HEK293T (cell line): Measurements from ENCODE around the gene STARD3NL.
"Not testable (repeated sequence)": the region's sequence is repeated elsewhere in the genome, so short reads cannot be mapped to it uniquely, and the experiment has no call there.

Source experiments
- CTCF ChIA-PET: fragments of 350-600 bp; formaldehyde crosslinking; extraction: SDS; loops from one replicate; lab custom pipeline; 2021; ENCODE audit warnings: antibody characterized with exemption, inconsistent platforms; lab: Yijun Ruan, JAX
- POLR2A ChIA-PET: fragments of 350-600 bp; formaldehyde crosslinking; extraction: SDS; loops from one replicate; lab custom pipeline; 2020; ENCODE audit warnings: antibody characterized with exemption, inconsistent platforms; lab: Yijun Ruan, JAX
- DNase-seq: peaks from one replicate; pipeline ENCODE4 v3.0.0; 2012; ENCODE audit warnings: mixed read lengths; ENCODE audit errors: extremely low spot score
- ARNT ChIP-seq: fragments of 450-650 bp; IDR thresholded peaks from 2 replicates; pipeline ENCODE4 v1.6.1; 2017; ENCODE audit warnings: mild to moderate bottlenecking
- BHLHE40 ChIP-seq: fragments of 450-650 bp; IDR thresholded peaks from 2 replicates; pipeline ENCODE4 v1.6.1; 2016; ENCODE audit warnings: mild to moderate bottlenecking, moderate library complexity, borderline replicate concordance
- CTBP1 ChIP-seq: fragments of 450-650 bp; IDR thresholded peaks from 2 replicates; pipeline ENCODE4 v1.6.1; 2016; ENCODE audit warnings: borderline replicate concordance
- ELF4 ChIP-seq: fragments of 450-650 bp; IDR thresholded peaks from 2 replicates; pipeline ENCODE4 v1.6.1; 2017; ENCODE audit warnings: antibody characterized with exemption
- FOXA1 ChIP-seq: fragments of 450-650 bp; IDR thresholded peaks from 2 replicates; pipeline ENCODE4 v1.6.1; 2016; ENCODE audit warnings: mild to moderate bottlenecking
- FOXK2 ChIP-seq: fragments of 450-650 bp; IDR thresholded peaks from 2 replicates; pipeline ENCODE4 v1.6.1; 2016; ENCODE audit warnings: mild to moderate bottlenecking
- FOXM1 ChIP-seq: fragments of 450-650 bp; IDR thresholded peaks from 2 replicates; pipeline ENCODE4 v1.6.1; 2017; ENCODE audit warnings: mild to moderate bottlenecking, borderline replicate concordance
- HDGF ChIP-seq: fragments of 450-650 bp; IDR thresholded peaks from 2 replicates; pipeline ENCODE4 v1.6.1; 2017; ENCODE audit warnings: antibody characterized with exemption, borderline replicate concordance
- L3MBTL2 ChIP-seq: fragments of 450-650 bp; conservative IDR thresholded peaks from 2 replicates; pipeline ENCODE4 v1.6.1; 2016; ENCODE audit warnings: mild to moderate bottlenecking
- LEF1 ChIP-seq: fragments of 450-650 bp; IDR thresholded peaks from 2 replicates; pipeline ENCODE4 v1.6.1; 2017; ENCODE audit warnings: mild to moderate bottlenecking, borderline replicate concordance
- NFRKB ChIP-seq: fragments of 450-650 bp; IDR thresholded peaks from 2 replicates; pipeline ENCODE4 v1.6.1; 2016; ENCODE audit warnings: mild to moderate bottlenecking, moderate library complexity
- SP1 ChIP-seq: fragments of 450-650 bp; IDR thresholded peaks from 2 replicates; pipeline ENCODE4 v1.6.1; 2017
- SUZ12 ChIP-seq: fragments of 450-650 bp; IDR thresholded peaks from 2 replicates; pipeline ENCODE4 v1.6.1; 2016; ENCODE audit warnings: mild to moderate bottlenecking
- TARDBP ChIP-seq: fragments of 450-650 bp; IDR thresholded peaks from 2 replicates; pipeline ENCODE4 v1.6.1; 2016
- ZNF384 ChIP-seq: fragments of 450-650 bp; IDR thresholded peaks from 2 replicates; pipeline ENCODE4 v1.6.1; 2016
- TF ChIP-seq, protein P1 (sequence below): fragments of 450-650 bp; IDR thresholded peaks from 2 replicates; pipeline ENCODE4 v1.6.1; 2016

The STARD3NL gene

DNA sequence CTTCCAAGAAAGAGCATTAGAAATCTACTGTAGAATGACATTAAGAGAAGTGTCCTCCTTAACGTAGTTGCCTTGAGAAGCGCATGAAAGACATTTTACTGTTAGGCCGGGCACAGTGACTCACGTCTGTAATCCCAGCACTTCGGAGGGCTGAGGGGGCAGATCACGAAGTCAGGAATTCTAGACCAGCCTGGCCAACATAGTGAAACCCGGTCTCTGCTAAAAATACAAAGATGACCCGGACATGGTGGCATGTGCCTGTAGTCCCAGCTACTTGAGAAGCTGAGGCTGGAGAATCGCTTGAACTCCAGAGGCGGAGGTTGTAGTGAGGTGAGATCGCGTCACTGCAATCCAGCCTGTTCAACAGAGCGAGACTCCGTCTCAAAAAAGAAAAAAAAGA, 66.5 kb downstream of the STARD3NL start:
- DNase-seq = no peak
- ChIA-PET CTCF (no interaction called here), POLR2A (no interaction called here)
- no peak for TF ChIP-seq FOXK2
- TF ChIP-seq ZNF384 = no peak
- TF ChIP-seq ARNT = no peak
- no peak for TF ChIP-seq HDGF
- no peak for TF ChIP-seq L3MBTL2
- no peak for TF ChIP-seq BHLHE40
- TF ChIP-seq SUZ12 = no peak
- no peak for TF ChIP-seq TARDBP
- TF ChIP-seq SP1 = no peak
- no peak for TF ChIP-seq FOXM1
- no peak for TF ChIP-seq ELF4
- TF ChIP-seq, protein P1, sequence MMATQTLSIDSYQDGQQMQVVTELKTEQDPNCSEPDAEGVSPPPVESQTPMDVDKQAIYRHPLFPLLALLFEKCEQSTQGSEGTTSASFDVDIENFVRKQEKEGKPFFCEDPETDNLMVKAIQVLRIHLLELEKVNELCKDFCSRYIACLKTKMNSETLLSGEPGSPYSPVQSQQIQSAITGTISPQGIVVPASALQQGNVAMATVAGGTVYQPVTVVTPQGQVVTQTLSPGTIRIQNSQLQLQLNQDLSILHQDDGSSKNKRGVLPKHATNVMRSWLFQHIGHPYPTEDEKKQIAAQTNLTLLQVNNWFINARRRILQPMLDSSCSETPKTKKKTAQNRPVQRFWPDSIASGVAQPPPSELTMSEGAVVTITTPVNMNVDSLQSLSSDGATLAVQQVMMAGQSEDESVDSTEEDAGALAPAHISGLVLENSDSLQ = no peak
- TF ChIP-seq FOXA1 = no peak
- no peak for TF ChIP-seq NFRKB
- TF ChIP-seq CTBP1 = no peak
- no peak for TF ChIP-seq LEF1

- DNase-seq = no peak
- ChIA-PET CTCF (no interaction called here), POLR2A (no interaction called here)
- TF ChIP-seq FOXA1 = no peak
Measured at GRCh38 chr7:38245409-38245977, 67.4 kb downstream of the STARD3NL start.

- ChIA-PET POLR2A (no interaction called here), CTCF (no interaction called here)
- TF ChIP-seq ELF4 (no peak), HDGF (no peak), SP1 (no peak), FOXK2 (no peak), FOXM1 (no peak), TARDBP (no peak), BHLHE40 (no peak), CTBP1 (no peak), SUZ12 (no peak), ZNF384 (no peak), NFRKB (no peak), LEF1 (no peak), ARNT (no peak), L3MBTL2 (no peak), FOXA1 (no peak)
- TF ChIP-seq, protein P1 = no peak
- DNase-seq = no peak
Measured at GRCh38 chr7:38248069-38248567, 70.1 kb downstream of the STARD3NL start.

DNA sequence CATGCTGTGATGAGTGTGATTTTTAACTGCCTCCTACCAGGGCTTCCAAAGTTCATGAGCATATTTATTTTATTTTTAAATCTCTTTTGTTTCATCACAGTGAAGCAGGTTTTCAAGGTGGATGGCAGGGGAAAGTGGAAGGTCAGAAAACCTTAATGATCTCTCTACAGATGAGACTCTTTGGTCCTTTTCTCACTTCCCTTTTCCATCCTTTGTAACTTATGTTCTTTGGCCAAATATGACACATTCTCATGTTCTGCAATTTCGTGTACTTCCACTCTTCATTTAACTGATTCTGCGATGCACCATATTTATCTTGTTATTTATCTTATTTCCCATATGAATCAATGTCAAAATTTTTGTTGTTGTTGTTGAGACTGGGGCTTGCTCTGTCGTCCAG, 71.8 kb downstream of the STARD3NL start:
- DNase-seq, CTCF ChIA-PET, POLR2A ChIA-PET: not testable (repeated sequence)

GRCh38 chr7:38257350-38257677, 79.3 kb downstream of the STARD3NL start:
- TF ChIP-seq CTBP1 (no peak), LEF1 (no peak), NFRKB (no peak), SP1 (no peak), FOXK2 (no peak), FOXM1 (no peak), BHLHE40 (no peak), ELF4 (no peak), SUZ12 (no peak), TARDBP (no peak), HDGF (no peak), ZNF384 (no peak)
- TF ChIP-seq, protein P1 = no peak
- no peak for DNase-seq
- ChIA-PET CTCF (no interaction called here), POLR2A (no interaction called here)

DNA sequence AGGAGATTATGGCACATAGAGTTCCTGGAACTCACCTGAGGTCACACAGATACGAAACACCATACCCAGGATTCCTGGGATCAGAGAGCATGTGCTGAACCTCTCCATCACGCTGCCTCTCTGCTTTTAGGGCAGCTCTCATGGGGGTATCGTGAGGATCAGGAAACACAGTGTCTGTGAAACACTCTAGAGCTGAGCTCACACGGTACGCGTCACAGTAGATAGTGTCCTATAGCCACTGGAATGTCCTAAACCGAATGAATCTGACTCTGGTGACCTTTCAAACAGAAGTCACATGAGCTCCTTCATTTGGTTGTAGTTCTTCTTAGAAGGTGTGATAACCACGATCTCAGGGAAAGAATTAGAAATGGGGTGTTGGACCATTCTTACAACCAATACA, 81.1 kb downstream of the STARD3NL start:
- CTCF ChIA-PET, DNase-seq, POLR2A ChIA-PET: not testable (repeated sequence)

- DNase-seq, CTCF ChIA-PET, POLR2A ChIA-PET: not testable (repeated sequence)
Measured at GRCh38 chr7:38261601-38262000, 83.6 kb downstream of the STARD3NL start.

- POLR2A ChIA-PET, DNase-seq, CTCF ChIA-PET: not testable (repeated sequence)
Measured at GRCh38 chr7:38262026-38262425, 84.0 kb downstream of the STARD3NL start.
